ENCODE data around the gene DCLRE1C. TPM values are rescaled to one million over a fixed set of nuclear protein-coding genes. Genes with fewer than 3 reads are reported as not detected.

Gene DCLRE1C
- total and polyA plus RNA-seq, 9 of the 15 experiments (the other 6 are each of a cell fraction or from before 2014, with no cell fraction given), result 8.8 to 22.2 (median 13.9) TPM

DNA sequence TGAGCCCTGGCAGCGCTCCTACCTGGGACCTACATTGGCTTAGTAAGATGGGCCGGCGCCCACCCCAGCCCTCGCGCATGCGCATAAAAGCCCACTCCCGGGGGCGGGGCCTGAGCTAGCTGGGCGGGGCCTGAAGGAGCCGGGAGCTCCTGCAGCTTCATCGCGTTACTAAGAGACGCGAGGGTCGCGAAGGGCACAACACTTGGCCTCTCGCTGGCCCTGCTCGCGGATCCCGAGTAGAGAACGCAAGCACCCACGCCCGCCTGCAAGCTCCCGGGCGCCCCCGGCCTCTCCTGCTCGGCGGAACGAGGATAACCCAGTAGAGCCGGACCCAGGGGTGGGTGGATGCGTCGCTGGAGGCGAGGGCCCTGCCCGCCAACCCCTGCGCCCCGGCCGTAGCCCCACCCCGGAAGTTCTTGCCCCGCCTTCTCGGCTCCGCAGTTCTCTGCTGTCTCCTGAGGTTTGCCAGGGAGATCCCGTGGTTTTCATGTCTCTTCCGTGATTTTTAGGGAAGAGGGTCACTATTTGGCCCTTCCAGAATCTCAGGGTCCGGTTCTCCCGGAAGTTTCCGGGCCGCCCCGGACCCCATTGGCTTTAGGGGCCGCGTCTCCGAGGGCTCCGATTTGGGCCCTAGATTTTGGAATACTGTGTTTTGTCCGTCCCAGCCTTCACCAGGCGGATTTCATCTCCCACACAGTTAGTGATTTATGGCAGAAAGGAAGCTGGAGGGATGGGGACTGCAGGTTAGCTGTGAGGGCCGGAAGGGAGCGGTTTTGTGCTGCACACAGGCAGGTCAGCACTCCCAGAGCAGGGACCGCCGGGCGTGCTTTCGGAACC, 5.5 kb upstream of the DCLRE1C start, which contains the start of gene MEIG1 (continued):
- TF ChIP-seq, protein P1, sequence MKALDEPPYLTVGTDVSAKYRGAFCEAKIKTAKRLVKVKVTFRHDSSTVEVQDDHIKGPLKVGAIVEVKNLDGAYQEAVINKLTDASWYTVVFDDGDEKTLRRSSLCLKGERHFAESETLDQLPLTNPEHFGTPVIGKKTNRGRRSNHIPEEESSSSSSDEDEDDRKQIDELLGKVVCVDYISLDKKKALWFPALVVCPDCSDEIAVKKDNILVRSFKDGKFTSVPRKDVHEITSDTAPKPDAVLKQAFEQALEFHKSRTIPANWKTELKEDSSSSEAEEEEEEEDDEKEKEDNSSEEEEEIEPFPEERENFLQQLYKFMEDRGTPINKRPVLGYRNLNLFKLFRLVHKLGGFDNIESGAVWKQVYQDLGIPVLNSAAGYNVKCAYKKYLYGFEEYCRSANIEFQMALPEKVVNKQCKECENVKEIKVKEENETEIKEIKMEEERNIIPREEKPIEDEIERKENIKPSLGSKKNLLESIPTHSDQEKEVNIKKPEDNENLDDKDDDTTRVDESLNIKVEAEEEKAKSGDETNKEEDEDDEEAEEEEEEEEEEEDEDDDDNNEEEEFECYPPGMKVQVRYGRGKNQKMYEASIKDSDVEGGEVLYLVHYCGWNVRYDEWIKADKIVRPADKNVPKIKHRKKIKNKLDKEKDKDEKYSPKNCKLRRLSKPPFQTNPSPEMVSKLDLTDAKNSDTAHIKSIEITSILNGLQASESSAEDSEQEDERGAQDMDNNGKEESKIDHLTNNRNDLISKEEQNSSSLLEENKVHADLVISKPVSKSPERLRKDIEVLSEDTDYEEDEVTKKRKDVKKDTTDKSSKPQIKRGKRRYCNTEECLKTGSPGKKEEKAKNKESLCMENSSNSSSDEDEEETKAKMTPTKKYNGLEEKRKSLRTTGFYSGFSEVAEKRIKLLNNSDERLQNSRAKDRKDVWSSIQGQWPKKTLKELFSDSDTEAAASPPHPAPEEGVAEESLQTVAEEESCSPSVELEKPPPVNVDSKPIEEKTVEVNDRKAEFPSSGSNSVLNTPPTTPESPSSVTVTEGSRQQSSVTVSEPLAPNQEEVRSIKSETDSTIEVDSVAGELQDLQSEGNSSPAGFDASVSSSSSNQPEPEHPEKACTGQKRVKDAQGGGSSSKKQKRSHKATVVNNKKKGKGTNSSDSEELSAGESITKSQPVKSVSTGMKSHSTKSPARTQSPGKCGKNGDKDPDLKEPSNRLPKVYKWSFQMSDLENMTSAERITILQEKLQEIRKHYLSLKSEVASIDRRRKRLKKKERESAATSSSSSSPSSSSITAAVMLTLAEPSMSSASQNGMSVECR (CRISPR knock-in tag; IDR thresholded peaks at IDR 0.05), result peak; percentile 48; the same call in 1 of the 2 replicates
- TF ChIP-seq TSC22D4 (tag; IDR thresholded peaks at IDR 0.05) (no peak), RBM39 (optimal IDR thresholded peaks at IDR 0.05; ENCODE audit: low read depth, low read length) (no peak), HINFP (tag; conservative IDR thresholded peaks at IDR 0.05; ENCODE audit: low read depth) (no peak), SIN3B (IDR thresholded peaks at IDR 0.05; ENCODE audit: low read depth) (peak; percentile 72; the same call in 1 of the 2 replicates), ZNF780A (CRISPR knock-in tag; IDR thresholded peaks at IDR 0.05) (no peak), NEUROD1 (IDR thresholded peaks at IDR 0.05; ENCODE audit: borderline replicate concordance, low read depth, low read length, partially characterized antibody) (peak; percentile 37), POLR2H (tag; IDR thresholded peaks at IDR 0.05; ENCODE audit: low read depth) (no peak), ZNF212 (CRISPR knock-in tag; IDR thresholded peaks at IDR 0.05) (no peak), ADNP (tag; IDR thresholded peaks at IDR 0.05) (no peak), FOSL1 (tag; conservative IDR thresholded peaks at IDR 0.05) (no peak), ZNF583 (CRISPR knock-in tag; IDR thresholded peaks at IDR 0.05) (no peak), HEY1 (CRISPR knock-in tag; IDR thresholded peaks at IDR 0.05; ENCODE audit: borderline replicate concordance) (no peak), SNAPC5 (CRISPR knock-in tag; IDR thresholded peaks at IDR 0.05) (no peak), ZSCAN32 (CRISPR knock-in tag; IDR thresholded peaks at IDR 0.05) (no peak)
- TF ChIP-seq, protein P2, sequence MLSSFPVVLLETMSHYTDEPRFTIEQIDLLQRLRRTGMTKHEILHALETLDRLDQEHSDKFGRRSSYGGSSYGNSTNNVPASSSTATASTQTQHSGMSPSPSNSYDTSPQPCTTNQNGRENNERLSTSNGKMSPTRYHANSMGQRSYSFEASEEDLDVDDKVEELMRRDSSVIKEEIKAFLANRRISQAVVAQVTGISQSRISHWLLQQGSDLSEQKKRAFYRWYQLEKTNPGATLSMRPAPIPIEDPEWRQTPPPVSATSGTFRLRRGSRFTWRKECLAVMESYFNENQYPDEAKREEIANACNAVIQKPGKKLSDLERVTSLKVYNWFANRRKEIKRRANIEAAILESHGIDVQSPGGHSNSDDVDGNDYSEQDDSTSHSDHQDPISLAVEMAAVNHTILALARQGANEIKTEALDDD (IDR thresholded peaks at IDR 0.05), result no peak
- TF ChIP-seq, protein P3, sequence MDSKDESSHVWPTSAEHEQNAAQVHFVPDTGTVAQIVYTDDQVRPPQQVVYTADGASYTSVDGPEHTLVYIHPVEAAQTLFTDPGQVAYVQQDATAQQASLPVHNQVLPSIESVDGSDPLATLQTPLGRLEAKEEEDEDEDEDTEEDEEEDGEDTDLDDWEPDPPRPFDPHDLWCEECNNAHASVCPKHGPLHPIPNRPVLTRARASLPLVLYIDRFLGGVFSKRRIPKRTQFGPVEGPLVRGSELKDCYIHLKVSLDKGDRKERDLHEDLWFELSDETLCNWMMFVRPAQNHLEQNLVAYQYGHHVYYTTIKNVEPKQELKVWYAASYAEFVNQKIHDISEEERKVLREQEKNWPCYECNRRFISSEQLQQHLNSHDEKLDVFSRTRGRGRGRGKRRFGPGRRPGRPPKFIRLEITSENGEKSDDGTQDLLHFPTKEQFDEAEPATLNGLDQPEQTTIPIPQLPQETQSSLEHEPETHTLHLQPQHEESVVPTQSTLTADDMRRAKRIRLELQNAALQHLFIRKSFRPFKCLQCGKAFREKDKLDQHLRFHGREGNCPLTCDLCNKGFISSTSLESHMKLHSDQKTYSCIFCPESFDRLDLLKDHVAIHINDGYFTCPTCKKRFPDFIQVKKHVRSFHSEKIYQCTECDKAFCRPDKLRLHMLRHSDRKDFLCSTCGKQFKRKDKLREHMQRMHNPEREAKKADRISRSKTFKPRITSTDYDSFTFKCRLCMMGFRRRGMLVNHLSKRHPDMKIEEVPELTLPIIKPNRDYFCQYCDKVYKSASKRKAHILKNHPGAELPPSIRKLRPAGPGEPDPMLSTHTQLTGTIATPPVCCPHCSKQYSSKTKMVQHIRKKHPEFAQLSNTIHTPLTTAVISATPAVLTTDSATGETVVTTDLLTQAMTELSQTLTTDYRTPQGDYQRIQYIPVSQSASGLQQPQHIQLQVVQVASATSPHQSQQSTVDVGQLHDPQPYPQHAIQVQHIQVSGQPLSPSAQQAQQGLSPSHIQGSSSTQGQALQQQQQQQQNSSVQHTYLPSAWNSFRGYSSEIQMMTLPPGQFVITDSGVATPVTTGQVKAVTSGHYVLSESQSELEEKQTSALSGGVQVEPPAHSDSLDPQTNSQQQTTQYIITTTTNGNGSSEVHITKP (IDR thresholded peaks at IDR 0.05; ENCODE audit: partially characterized antibody), result no peak
